HEK293 (cell line): ENCODE results near the gene TRMU.
"Not testable (repeated sequence)": the region's sequence is repeated elsewhere in the genome, so short reads cannot be mapped to it uniquely, and the experiment has no call there.

ENCODE experiments used
- CTCF ChIP-seq: fragments of 450-650 bp; formaldehyde crosslinking; IDR thresholded peaks from 2 replicates; pipeline ENCODE4 v1.5.1; 2016; ENCODE audit warnings: missing biosample characterization, missing genetic modification characterization
- HOXD13 ChIP-seq: sonication (generic); formaldehyde crosslinking; IDR thresholded peaks from 2 replicates; pipeline ENCODE4 v1.8.0; 2022; ENCODE audit warnings: missing genetic modification reagents, borderline replicate concordance
- KLF10 ChIP-seq: fragments of 450-650 bp; IDR thresholded peaks from 2 replicates; pipeline ENCODE4 v1.5.1; 2018; ENCODE audit warnings: missing biosample characterization, mild to moderate bottlenecking, missing genetic modification characterization
- ZBTB1 ChIP-seq: fragments of 450-650 bp; formaldehyde crosslinking; IDR thresholded peaks from 2 replicates; pipeline ENCODE4 v1.5.1; 2016; ENCODE audit warnings: missing biosample characterization, missing genetic modification characterization
- ZNF174 ChIP-seq: fragments of 450-650 bp; formaldehyde crosslinking; IDR thresholded peaks from 2 replicates; pipeline ENCODE4 v1.5.0; 2017; ENCODE audit warnings: missing biosample characterization, mild to moderate bottlenecking, missing genetic modification characterization
- ZNF76 ChIP-seq: fragments of 450-650 bp; formaldehyde crosslinking; IDR thresholded peaks from 2 replicates; pipeline ENCODE4; 2016; ENCODE audit warnings: low read depth, missing biosample characterization, missing genetic modification characterization, borderline replicate concordance
- ZNF792 ChIP-seq: fragments of 450-650 bp; formaldehyde crosslinking; IDR thresholded peaks from 2 replicates; pipeline ENCODE4 v1.5.1; 2016; ENCODE audit warnings: missing biosample characterization, missing genetic modification characterization

DNA sequence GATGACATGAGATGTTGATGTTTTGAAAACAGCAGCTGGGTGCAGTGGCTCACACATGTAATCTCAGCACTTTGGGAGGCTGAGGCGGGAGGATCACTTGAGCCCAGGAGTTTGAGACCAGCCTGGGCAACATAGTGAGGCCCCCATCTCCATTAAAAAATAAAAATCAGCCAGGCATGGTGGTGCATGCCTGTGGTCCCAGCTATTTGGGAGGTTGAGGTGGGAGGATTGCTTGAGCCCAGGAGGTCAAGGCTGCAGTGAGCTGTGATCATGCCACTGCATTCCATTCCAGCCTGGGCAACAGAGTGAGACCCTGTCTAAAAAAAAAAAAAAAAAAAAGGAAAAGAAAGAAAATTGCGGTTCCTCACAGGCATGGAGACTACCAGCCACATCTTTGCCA lies 22.7 kb upstream of the TRMU start:
- not testable (repeated sequence) for TF ChIP-seq KLF10 (tag by site-specific recombination); ZNF792 (tag by site-specific recombination); CTCF (tag by site-specific recombination); ZNF76; ZBTB1 (tag by site-specific recombination); ZNF174 (tag by site-specific recombination); HOXD13
